OCI-LY1 (cell line): ENCODE results near the gene CEL.

ENCODE experiments used
- H2AFZ ChIP-seq: fragments of 200-600 bp; sonication (generic), shearing (Covaris generic); 2 replicates; pipeline ENCODE4 v1.6.0; 2014; ENCODE audit warnings: antibody characterized with exemption, mild to moderate bottlenecking, low read length
- H3F3A ChIP-seq: fragments of 200-600 bp; sonication (generic), shearing (Covaris generic); 2 replicates; pipeline ENCODE4 v1.6.0; 2014; ENCODE audit warnings: mild to moderate bottlenecking, antibody characterized with exemption, low read length, moderate library complexity; ENCODE audit not compliant: insufficient read depth
- H3K27ac ChIP-seq: fragments of 200-600 bp; sonication (generic); 2 replicates; pipeline ENCODE4 v1.5.1; 2014; ENCODE audit warnings: low read length, mixed run types, mild to moderate bottlenecking, low read depth; ENCODE audit not compliant: poor library complexity, severe bottlenecking
- H3K27me3 ChIP-seq: fragments of 200-600 bp; sonication (generic); 2 replicates; pipeline ENCODE4 v1.6.0; 2014; ENCODE audit warnings: antibody characterized with exemption, mild to moderate bottlenecking, low read length, moderate library complexity; ENCODE audit not compliant: insufficient read depth
- H3K36me3 ChIP-seq: fragments of 200-600 bp; sonication (generic); 2 replicates; pipeline ENCODE4 v1.6.1; 2014; ENCODE audit warnings: mild to moderate bottlenecking, antibody characterized with exemption, low read length, moderate library complexity, mixed read lengths; ENCODE audit not compliant: insufficient read depth
- H3K4me1 ChIP-seq: fragments of 200-600 bp; sonication (generic); 2 replicates; pipeline ENCODE4 v1.5.1; 2014; ENCODE audit warnings: mild to moderate bottlenecking, low read length, moderate library complexity; ENCODE audit not compliant: insufficient read depth, severe bottlenecking
- H3K4me2 ChIP-seq: fragments of 200-600 bp; sonication (generic), shearing (Covaris generic); 2 replicates; pipeline ENCODE4 v1.6.1; 2014; ENCODE audit warnings: low read length
- H3K4me3 ChIP-seq: fragments of 200-600 bp; sonication (generic); 2 replicates; pipeline ENCODE4 v1.5.1; 2014; ENCODE audit warnings: low read length, low read depth, mild to moderate bottlenecking, mixed read lengths; ENCODE audit not compliant: poor library complexity, severe bottlenecking
- H3K79me2 ChIP-seq: fragments of 200-600 bp; shearing (Covaris generic); 2 replicates; pipeline ENCODE4 v1.6.1; 2016; ENCODE audit warnings: mixed run types, low read length, mixed read lengths; ENCODE audit not compliant: insufficient read depth
- H3K9ac ChIP-seq: fragments of 200-600 bp; sonication (generic), shearing (Covaris generic); 2 replicates; pipeline ENCODE4 v1.6.1; 2014; ENCODE audit warnings: mild to moderate bottlenecking, low read length, mixed read lengths
- H3K9me2 ChIP-seq: fragments of 200-600 bp; sonication (generic), shearing (Covaris generic); 2 replicates; pipeline ENCODE4 v1.6.1; 2014; ENCODE audit warnings: low read depth, mild to moderate bottlenecking, low read length, mixed read lengths
- H3K9me3 ChIP-seq: fragments of 200-600 bp; shearing (Covaris generic); 2 replicates; pipeline ENCODE4 v1.6.1; 2014; ENCODE audit warnings: low read length, mixed read lengths
- H4K20me1 ChIP-seq: fragments of 200-600 bp; sonication (generic), shearing (Covaris generic); 2 replicates; pipeline ENCODE4 v1.6.0; 2016; ENCODE audit warnings: mild to moderate bottlenecking, low read length; ENCODE audit not compliant: insufficient read depth
- CTCF ChIP-seq: fragments of 200-600 bp; sonication (generic), shearing (Covaris generic); IDR thresholded peaks from 2 replicates; pipeline ENCODE4 v1.5.1; 2017; ENCODE audit warnings: mild to moderate bottlenecking, antibody characterized with exemption, low read length, moderate library complexity, mixed read lengths
- EZH2 ChIP-seq: fragments of 200-600 bp; sonication (generic), shearing (Covaris generic); IDR thresholded peaks from 2 replicates; pipeline ENCODE4 v1.8.0; 2017; ENCODE audit warnings: borderline replicate concordance, mixed run types, mild to moderate bottlenecking, antibody characterized with exemption, low read length, moderate library complexity, mixed read lengths

CEL gene

GRCh38 chr9:133049043-133049442, 12.7 kb upstream of the CEL start:
- no peak for TF ChIP-seq EZH2
- no peak for TF ChIP-seq CTCF
- no peak overlapping the region for H3K4me3 ChIP-seq
- H3K79me2 ChIP-seq, result no peaks in the 10 kb centered on the region
- H3K9me2 ChIP-seq, result no peaks in the 10 kb centered on the region
- no peak overlapping the region for H3K4me2 ChIP-seq
- no peaks in the 10 kb centered on the region for H3K4me1 ChIP-seq
- H3K9me3 ChIP-seq, result no peaks in the 10 kb centered on the region
- peaks cover 84% of the 10 kb centered on the region for H3K36me3 ChIP-seq
- no peaks in the 10 kb centered on the region for H3F3A ChIP-seq
- no peaks in the 10 kb centered on the region for H3K27me3 ChIP-seq
- no peaks in the 10 kb centered on the region for H4K20me1 ChIP-seq
- no peak overlapping the region for H3K27ac ChIP-seq
- no peak overlapping the region for H2AFZ ChIP-seq
- no peak overlapping the region for H3K9ac ChIP-seq

GRCh38 chr9:133050142-133050541, 11.6 kb upstream of the CEL start:
- Histone ChIP-seq H3K4me2 (no peak overlapping the region), H3K4me1 (no peaks in the 10 kb centered on the region), H3F3A (no peaks in the 10 kb centered on the region), H3K9me3 (no peaks in the 10 kb centered on the region), H3K27me3 (no peaks in the 10 kb centered on the region), H3K4me3 (no peak overlapping the region), H3K36me3 (peaks cover 84% of the 10 kb centered on the region), H4K20me1 (no peaks in the 10 kb centered on the region), H3K27ac (no peak overlapping the region), H3K9me2 (no peaks in the 10 kb centered on the region), H3K9ac (no peak overlapping the region), H3K79me2 (no peaks in the 10 kb centered on the region), H2AFZ (no peak overlapping the region)
- TF ChIP-seq CTCF, result no peak
- TF ChIP-seq EZH2, result no peak

GRCh38 chr9:133050781-133051180, 11.0 kb upstream of the CEL start:
- no peaks in the 10 kb centered on the region for H3K9me2 ChIP-seq
- no peaks in the 10 kb centered on the region for H3K9me3 ChIP-seq
- H3K79me2 ChIP-seq, result no peaks in the 10 kb centered on the region
- H3F3A ChIP-seq, result no peaks in the 10 kb centered on the region
- no peak overlapping the region for H3K4me2 ChIP-seq
- no peaks in the 10 kb centered on the region for H3K27me3 ChIP-seq
- H4K20me1 ChIP-seq, result no peaks in the 10 kb centered on the region
- H3K27ac ChIP-seq, result no peak overlapping the region
- H3K36me3 ChIP-seq, result peaks cover 84% of the 10 kb centered on the region
- no peak overlapping the region for H3K4me3 ChIP-seq
- H3K4me1 ChIP-seq, result no peaks in the 10 kb centered on the region
- no peak overlapping the region for H3K9ac ChIP-seq
- TF ChIP-seq EZH2 (no peak), CTCF (no peak)
- H2AFZ ChIP-seq, result no peak overlapping the region
